B cell (primary cell): ENCODE data around the gene SOX9. TPM values are rescaled to one million over a fixed set of nuclear protein-coding genes. Genes with fewer than 3 reads are reported as not detected.

Experiments
- ATAC-seq: fragments of 200-7000 bp; cut with Tn5 transposase; one replicate; pipeline ENCODE4 v1.10.0; 2021; ENCODE audit warnings: low read depth, mild to moderate bottlenecking, moderate number of reproducible peaks, moderate library complexity
- CTCF ChIA-PET: fragments of 350-600 bp; sonication (Branson Sonifier 250); formaldehyde crosslinking; loops from one replicate; lab custom pipeline; 2021; ENCODE audit warnings: antibody characterized with exemption, inconsistent platforms; lab: Charles Lee
- POLR2A ChIA-PET: fragments of 350-600 bp; sonication (Branson Sonifier 250); formaldehyde crosslinking; loops from one replicate; lab custom pipeline; 2021; ENCODE audit warnings: antibody characterized with exemption; lab: Charles Lee
- DNase-seq: peaks from one replicate; pipeline ENCODE4 v3.0.0; 2013
- H2AFZ ChIP-seq: 2 replicates; pipeline ENCODE4 v1.6.1; 2012; ENCODE audit warnings: mild to moderate bottlenecking, low read depth, low read length; ENCODE audit not compliant: insufficient read depth, poor library complexity, severe bottlenecking
- H3K27ac ChIP-seq, 2 donors: 1 replicate in 1 of 2; 2 replicates in 1 of 2; pipeline ENCODE4 v1.5.1; 2012 to 2013; ENCODE audit warnings: low read length in 2 of 2, mild to moderate bottlenecking in 2 of 2, moderate library complexity in 1 of 2
- H3K27me3 ChIP-seq, 4 experiments: fragments of 200-600 bp in 1 of 4; sonication (generic) in 1 of 4; replicated peaks in 1 of 4; 1 replicate in 2 of 4; 2 replicates in 2 of 4; pipeline versions ENCODE4 v1.6.1 to v1.7.0; 2013 to 2016; ENCODE audit warnings: low read length in 3 of 4, mild to moderate bottlenecking in 2 of 4, mixed read lengths in 1 of 4, moderate library complexity in 1 of 4; ENCODE audit not compliant: insufficient read depth in 4 of 4, control insufficient read depth in 3 of 4; ENCODE audit errors: control extremely low read depth in 1 of 4
- H3K36me3 ChIP-seq, 2 experiments: replicated peaks in 1 of 2; 1 replicate in 1 of 2; 2 replicates in 1 of 2; pipeline versions ENCODE4 v1.6.1 to v1.7.1; 2013; ENCODE audit warnings: low read length in 1 of 2; ENCODE audit not compliant: insufficient read depth in 2 of 2, control insufficient read depth in 1 of 2; ENCODE audit errors: control extremely low read depth in 1 of 2, extremely low read depth in 1 of 2
- H3K4me1 ChIP-seq, 2 donors: fragments of 200-600 bp in 1 of 2; sonication (generic) in 1 of 2; 1 replicate in 1 of 2; 2 replicates in 1 of 2; pipeline versions ENCODE4 v1.5.1 to v1.6.1; 2013 to 2017; ENCODE audit warnings: low read length in 2 of 2; ENCODE audit not compliant: control insufficient read depth in 2 of 2, insufficient read depth in 2 of 2
- H3K4me2 ChIP-seq: replicated peaks from 2 replicates; pipeline ENCODE3; 2012; ENCODE audit warnings: mild to moderate bottlenecking, low read depth, low read length; ENCODE audit not compliant: poor library complexity, severe bottlenecking
- H3K4me3 ChIP-seq, 5 experiments: fragments of 200-600 bp in 1 of 5; sonication (generic) in 1 of 5; 1 replicate in 3 of 5; 2 replicates in 2 of 5; pipeline versions ENCODE4 v1.5.1 to v1.7.0; 2011 to 2016; ENCODE audit warnings: low read length in 4 of 5, mild to moderate bottlenecking in 4 of 5, low read depth in 2 of 5, control low read depth in 1 of 5, moderate library complexity in 1 of 5; ENCODE audit not compliant: insufficient read depth in 1 of 5; ENCODE audit errors: control extremely low read depth in 1 of 5, extremely low read depth in 1 of 5
- H3K79me2 ChIP-seq: fragments of 200-600 bp; sonication (generic); one replicate; pipeline ENCODE4 v1.6.0; 2016; ENCODE audit warnings: low read length; ENCODE audit not compliant: control insufficient read depth, insufficient read depth
- H3K9ac ChIP-seq: fragments of 200-600 bp; sonication (generic); 2 replicates; pipeline ENCODE4 v1.6.1; 2017; ENCODE audit warnings: mild to moderate bottlenecking, low read length, moderate library complexity
- H3K9me3 ChIP-seq, 3 donors: one replicate each; pipeline versions ENCODE4 v1.6.1 to v1.7.1; 2013; ENCODE audit warnings: low read length in 2 of 3; ENCODE audit not compliant: control insufficient read depth in 2 of 3, insufficient read depth in 1 of 3; ENCODE audit errors: control extremely low read depth in 1 of 3
- H4K20me1 ChIP-seq: 2 replicates; pipeline ENCODE4 v1.6.0; 2012; ENCODE audit warnings: mild to moderate bottlenecking, low read length; ENCODE audit not compliant: insufficient read depth, control insufficient read depth, poor library complexity, severe bottlenecking
- H3K27ac Mint-ChIP-seq: one replicate; pipeline ENCODE4 v1.8.0; 2021; ENCODE audit warnings: mixed read lengths
- H3K27me3 Mint-ChIP-seq: one replicate; pipeline ENCODE4 v1.8.0; 2021; ENCODE audit warnings: mixed read lengths
- H3K4me1 Mint-ChIP-seq: one replicate; pipeline ENCODE4 v1.8.0; 2021; ENCODE audit warnings: mixed read lengths
- H3K4me3 Mint-ChIP-seq: one replicate; pipeline ENCODE4 v1.8.0; 2021; ENCODE audit warnings: mixed read lengths
- H3K9me3 Mint-ChIP-seq: one replicate; pipeline ENCODE4 v1.8.0; 2022; ENCODE audit warnings: mixed read lengths; ENCODE audit not compliant: insufficient read depth
- EZH2 ChIP-seq: IDR thresholded peaks from 2 replicates; pipeline ENCODE4 v1.6.1; 2012; ENCODE audit warnings: borderline replicate concordance, low read depth, mild to moderate bottlenecking, moderate library complexity, low read length; ENCODE audit not compliant: insufficient read depth, poor library complexity, severe bottlenecking
- WGBS: methylation state at CpG from one replicate; pipeline ENCODE4 v1.1.5; 2013; ENCODE audit warnings: missing lambda C conversion rate; ENCODE audit not compliant: insufficient coverage; 5-methylcytosine and 5-hydroxymethylcytosine counted together
- intact Hi-C: fragments of 100-400 bp; cut with micrococcal nuclease; formaldehyde crosslinking; loops from one replicate; pipeline ENCODE4 v1.10.0; 2022
- polyA plus RNA-seq: library from polyadenylated mRNA; depleted of rRNA; stranded (reverse); fragments of >200 nt; gene quantifications from 2 replicates; pipeline ENCODE4 v1.2.3, GENCODE V29; 2012
- total RNA-seq, 2 donors: library from RNA; stranded (reverse); fragments of 120-200 nt in 1 of 2; gene quantifications; 1 replicate in 1 of 2; 2 replicates in 1 of 2; pipeline versions ENCODE4 v1.2.3 to v1.2.4, GENCODE V29; 2013 to 2022
- TF ChIP-seq, protein P1 (sequence below): fragments of 200-600 bp; IDR thresholded peaks from one replicate; pipeline ENCODE4 v1.8.0; 2022; ENCODE audit warnings: antibody characterized with exemption, mild to moderate bottlenecking

SOX9 gene
- total and polyA plus RNA-seq, 2 donors (not counting 1 experiment from before 2014, with no cell fraction given): 0.03 TPM; not detected in 1

DNA sequence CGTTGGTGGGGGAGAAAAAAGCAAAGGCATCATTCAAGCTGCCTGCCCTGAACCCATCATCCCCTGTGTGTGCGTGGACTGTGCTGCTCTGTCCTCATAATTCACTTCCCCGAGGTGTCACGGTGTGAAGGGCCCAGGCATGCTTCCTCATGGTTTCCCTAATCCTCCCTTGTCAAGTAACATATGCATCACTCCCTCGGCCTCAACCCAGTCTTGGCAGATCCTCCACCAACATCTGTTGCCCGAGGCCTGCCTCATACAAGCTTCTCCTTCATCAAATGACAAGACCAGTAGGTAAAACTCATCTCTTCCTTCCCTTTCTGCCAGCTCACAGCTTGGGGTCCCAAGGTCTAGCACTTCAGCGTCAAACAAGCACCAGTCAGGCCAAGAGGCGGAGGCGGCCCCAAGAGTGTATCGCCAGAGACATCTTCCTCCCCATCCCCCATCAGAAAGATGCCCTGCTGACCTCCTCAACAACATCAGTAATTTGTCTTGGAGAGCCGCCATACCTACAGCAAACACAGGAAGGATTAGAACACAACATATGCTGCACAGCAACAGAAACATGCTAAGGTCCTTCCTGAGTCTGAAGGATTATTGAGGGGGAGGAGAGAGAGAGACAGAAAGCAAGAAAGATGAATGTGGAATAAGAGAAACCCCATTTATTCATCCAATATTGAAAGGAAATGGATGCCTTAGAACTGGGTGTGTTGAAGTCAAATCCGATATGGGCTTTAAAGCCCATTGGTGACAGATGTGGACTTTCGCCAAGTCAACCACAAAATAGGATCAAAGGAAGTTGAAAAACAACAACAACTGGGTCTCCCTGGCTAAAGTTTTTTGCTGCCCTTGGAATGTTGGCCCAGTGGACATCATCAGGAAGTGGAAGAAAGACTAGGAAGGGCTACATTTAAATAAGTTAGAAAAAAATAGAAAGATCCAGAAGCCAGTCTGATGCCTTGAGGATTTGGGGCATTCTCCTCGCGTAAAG lies 38.4 kb downstream of the SOX9 start:
- Mint-ChIP-seq H3K4me3 (no peak overlapping the region), H3K27ac (no peak overlapping the region), H3K27me3 (no peaks in the 10 kb centered on the region), H3K9me3 (peaks cover 1% of the 10 kb centered on the region), H3K4me1 (no peaks in the 10 kb centered on the region)
- POLR2A ChIA-PET: no interaction called here
- Histone ChIP-seq H3K36me3 (no peaks in the 10 kb centered on the region), H3K79me2 (no peaks in the 10 kb centered on the region), H3K4me1 (no peaks in the 10 kb centered on the region), H4K20me1 (no peaks in the 10 kb centered on the region), H3K9me3 (peaks cover 0 to 17% (median 0%) of the 10 kb centered on the region in 3 donors), H3K27ac (no peak overlapping the region), H3K4me2 (no peak overlapping the region), H3K4me3 (no peak overlapping the region), H3K9ac (no peak overlapping the region), H3K27me3 (no peaks in the 10 kb centered on the region), H2AFZ (no peak overlapping the region)
- DNase-seq: no peak
- CTCF ChIA-PET: no interaction called here
- intact Hi-C loops: no loop called here
- WGBS: 61% methylated on average over 11 of the region's 15 CpGs
- TF ChIP-seq, protein P1, sequence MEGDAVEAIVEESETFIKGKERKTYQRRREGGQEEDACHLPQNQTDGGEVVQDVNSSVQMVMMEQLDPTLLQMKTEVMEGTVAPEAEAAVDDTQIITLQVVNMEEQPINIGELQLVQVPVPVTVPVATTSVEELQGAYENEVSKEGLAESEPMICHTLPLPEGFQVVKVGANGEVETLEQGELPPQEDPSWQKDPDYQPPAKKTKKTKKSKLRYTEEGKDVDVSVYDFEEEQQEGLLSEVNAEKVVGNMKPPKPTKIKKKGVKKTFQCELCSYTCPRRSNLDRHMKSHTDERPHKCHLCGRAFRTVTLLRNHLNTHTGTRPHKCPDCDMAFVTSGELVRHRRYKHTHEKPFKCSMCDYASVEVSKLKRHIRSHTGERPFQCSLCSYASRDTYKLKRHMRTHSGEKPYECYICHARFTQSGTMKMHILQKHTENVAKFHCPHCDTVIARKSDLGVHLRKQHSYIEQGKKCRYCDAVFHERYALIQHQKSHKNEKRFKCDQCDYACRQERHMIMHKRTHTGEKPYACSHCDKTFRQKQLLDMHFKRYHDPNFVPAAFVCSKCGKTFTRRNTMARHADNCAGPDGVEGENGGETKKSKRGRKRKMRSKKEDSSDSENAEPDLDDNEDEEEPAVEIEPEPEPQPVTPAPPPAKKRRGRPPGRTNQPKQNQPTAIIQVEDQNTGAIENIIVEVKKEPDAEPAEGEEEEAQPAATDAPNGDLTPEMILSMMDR: no peak
- TF ChIP-seq EZH2: no peak
- no peak for ATAC-seq

DNA sequence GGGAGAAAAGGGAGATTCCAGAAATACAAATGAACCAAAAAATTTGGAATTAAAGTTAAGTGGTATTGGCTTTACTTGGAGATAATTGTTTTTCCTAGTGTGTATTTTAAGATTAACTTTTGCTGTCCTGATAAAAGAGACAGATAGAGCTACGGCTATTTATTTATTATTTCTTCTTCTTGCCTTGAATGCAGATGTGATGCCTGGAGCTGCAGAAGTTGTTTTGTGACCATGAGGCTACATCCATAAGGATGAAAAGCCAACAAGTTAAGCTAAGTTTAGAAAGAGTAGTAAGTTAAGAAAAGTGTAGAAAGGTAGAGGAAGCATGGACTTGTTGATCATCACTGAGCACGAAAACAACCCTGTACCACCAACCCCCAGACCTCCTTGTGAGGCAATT lies 41.7 kb downstream of the SOX9 start:
- H3K4me1 ChIP-seq: no peaks in the 10 kb centered on the region
- peaks cover 1% of the 10 kb centered on the region for H3K9me3 Mint-ChIP-seq
- no peak overlapping the region for H3K27ac ChIP-seq
- peaks cover 0 to 2% (median 0%) of the 10 kb centered on the region in 4 experiments for H3K27me3 ChIP-seq
- WGBS: no CpG with 5 or more reads among the region's 2 CpGs
- peaks cover 0 to 19% (median 0%) of the 10 kb centered on the region in 3 donors for H3K9me3 ChIP-seq
- no peak overlapping the region for H3K4me2 ChIP-seq
- intact Hi-C loops: no loop called here
- no peaks in the 10 kb centered on the region for H3K4me1 Mint-ChIP-seq
- ATAC-seq (no peak), DNase-seq (no peak)
- H3K79me2 ChIP-seq: no peaks in the 10 kb centered on the region
- ChIA-PET POLR2A (no interaction called here), CTCF (no interaction called here)
- no peak overlapping the region for H2AFZ ChIP-seq
- H4K20me1 ChIP-seq: no peaks in the 10 kb centered on the region
- TF ChIP-seq EZH2: no peak
- TF ChIP-seq, protein P1: no peak
- H3K4me3 ChIP-seq: no peak overlapping the region
- no peaks in the 10 kb centered on the region for H3K27me3 Mint-ChIP-seq
- H3K9ac ChIP-seq: no peak overlapping the region
- no peak overlapping the region for H3K27ac Mint-ChIP-seq
- H3K36me3 ChIP-seq: no peaks in the 10 kb centered on the region
- H3K4me3 Mint-ChIP-seq: no peak overlapping the region
